WTC11 (cell line): ENCODE results near the gene NAT9.

Source experiments
- CREB1 ChIP-seq: sonication (generic); formaldehyde crosslinking; IDR thresholded peaks from 2 replicates; pipeline ENCODE4 v1.8.0; 2023; ENCODE audit warnings: mild to moderate bottlenecking, missing genetic modification reagents
- E2F4 ChIP-seq: sonication (generic); formaldehyde crosslinking; IDR thresholded peaks from 2 replicates; pipeline ENCODE4 v1.8.1; 2022; ENCODE audit warnings: low read depth, mild to moderate bottlenecking, moderate library complexity, missing genetic modification reagents, borderline replicate concordance
- ETV6 ChIP-seq: sonication (generic); formaldehyde crosslinking; IDR thresholded peaks from 2 replicates; pipeline ENCODE4 v1.8.1; 2022; ENCODE audit warnings: mild to moderate bottlenecking, missing genetic modification reagents
- SMAD4 ChIP-seq: sonication (generic); formaldehyde crosslinking; IDR thresholded peaks from 2 replicates; pipeline ENCODE4 v1.8.0; 2022; ENCODE audit warnings: mild to moderate bottlenecking, missing genetic modification reagents
- TF ChIP-seq, protein P1 (sequence below): fragments of 200-600 bp; IDR thresholded peaks from 2 replicates; pipeline ENCODE4 v1.8.0; 2022; ENCODE audit warnings: antibody characterized with exemption
- TF ChIP-seq, protein P2 (sequence below): sonication (generic); formaldehyde crosslinking; conservative IDR thresholded peaks from 2 replicates; pipeline ENCODE4 v1.8.1; 2022; ENCODE audit warnings: mild to moderate bottlenecking, missing genetic modification reagents

DNA sequence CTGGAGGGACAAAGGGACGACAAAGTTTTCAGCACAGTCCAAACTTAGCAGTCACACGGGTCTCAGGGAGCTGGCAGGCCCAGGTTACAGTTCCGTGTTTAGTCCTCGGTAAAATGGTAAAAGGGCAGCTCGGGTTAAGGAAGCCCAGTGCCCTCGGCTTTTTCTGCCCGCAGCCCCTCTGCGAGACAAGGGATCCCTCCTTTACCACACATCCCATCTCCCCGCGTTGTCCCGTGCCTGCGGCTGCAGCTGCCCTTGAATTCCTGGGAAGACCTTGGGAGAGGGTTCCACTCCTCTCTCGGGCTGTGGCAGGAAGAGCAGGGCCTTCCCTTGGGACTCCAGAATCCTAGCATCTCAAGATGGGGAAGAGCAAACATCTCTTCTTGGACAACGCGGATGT, 46.3 kb downstream of the NAT9 start:
- TF ChIP-seq, protein P1, sequence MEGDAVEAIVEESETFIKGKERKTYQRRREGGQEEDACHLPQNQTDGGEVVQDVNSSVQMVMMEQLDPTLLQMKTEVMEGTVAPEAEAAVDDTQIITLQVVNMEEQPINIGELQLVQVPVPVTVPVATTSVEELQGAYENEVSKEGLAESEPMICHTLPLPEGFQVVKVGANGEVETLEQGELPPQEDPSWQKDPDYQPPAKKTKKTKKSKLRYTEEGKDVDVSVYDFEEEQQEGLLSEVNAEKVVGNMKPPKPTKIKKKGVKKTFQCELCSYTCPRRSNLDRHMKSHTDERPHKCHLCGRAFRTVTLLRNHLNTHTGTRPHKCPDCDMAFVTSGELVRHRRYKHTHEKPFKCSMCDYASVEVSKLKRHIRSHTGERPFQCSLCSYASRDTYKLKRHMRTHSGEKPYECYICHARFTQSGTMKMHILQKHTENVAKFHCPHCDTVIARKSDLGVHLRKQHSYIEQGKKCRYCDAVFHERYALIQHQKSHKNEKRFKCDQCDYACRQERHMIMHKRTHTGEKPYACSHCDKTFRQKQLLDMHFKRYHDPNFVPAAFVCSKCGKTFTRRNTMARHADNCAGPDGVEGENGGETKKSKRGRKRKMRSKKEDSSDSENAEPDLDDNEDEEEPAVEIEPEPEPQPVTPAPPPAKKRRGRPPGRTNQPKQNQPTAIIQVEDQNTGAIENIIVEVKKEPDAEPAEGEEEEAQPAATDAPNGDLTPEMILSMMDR = no peak
- TF ChIP-seq E2F4 = no peak
- TF ChIP-seq, protein P2, sequence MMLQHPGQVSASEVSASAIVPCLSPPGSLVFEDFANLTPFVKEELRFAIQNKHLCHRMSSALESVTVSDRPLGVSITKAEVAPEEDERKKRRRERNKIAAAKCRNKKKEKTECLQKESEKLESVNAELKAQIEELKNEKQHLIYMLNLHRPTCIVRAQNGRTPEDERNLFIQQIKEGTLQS (CRISPR knock-in tag) = no peak
- no peak for TF ChIP-seq ETV6 (CRISPR knock-in tag)
- no peak for TF ChIP-seq CREB1 (CRISPR knock-in tag)
- TF ChIP-seq SMAD4 = no peak
